Measurements from ENCODE around the gene CLPTM1L. TPM values are rescaled to one million over a fixed set of nuclear protein-coding genes. Genes with fewer than 3 reads are reported as not detected.

CLPTM1L gene
- total RNA-seq, 1 donor from 2014 or later: 131 TPM

DNA sequence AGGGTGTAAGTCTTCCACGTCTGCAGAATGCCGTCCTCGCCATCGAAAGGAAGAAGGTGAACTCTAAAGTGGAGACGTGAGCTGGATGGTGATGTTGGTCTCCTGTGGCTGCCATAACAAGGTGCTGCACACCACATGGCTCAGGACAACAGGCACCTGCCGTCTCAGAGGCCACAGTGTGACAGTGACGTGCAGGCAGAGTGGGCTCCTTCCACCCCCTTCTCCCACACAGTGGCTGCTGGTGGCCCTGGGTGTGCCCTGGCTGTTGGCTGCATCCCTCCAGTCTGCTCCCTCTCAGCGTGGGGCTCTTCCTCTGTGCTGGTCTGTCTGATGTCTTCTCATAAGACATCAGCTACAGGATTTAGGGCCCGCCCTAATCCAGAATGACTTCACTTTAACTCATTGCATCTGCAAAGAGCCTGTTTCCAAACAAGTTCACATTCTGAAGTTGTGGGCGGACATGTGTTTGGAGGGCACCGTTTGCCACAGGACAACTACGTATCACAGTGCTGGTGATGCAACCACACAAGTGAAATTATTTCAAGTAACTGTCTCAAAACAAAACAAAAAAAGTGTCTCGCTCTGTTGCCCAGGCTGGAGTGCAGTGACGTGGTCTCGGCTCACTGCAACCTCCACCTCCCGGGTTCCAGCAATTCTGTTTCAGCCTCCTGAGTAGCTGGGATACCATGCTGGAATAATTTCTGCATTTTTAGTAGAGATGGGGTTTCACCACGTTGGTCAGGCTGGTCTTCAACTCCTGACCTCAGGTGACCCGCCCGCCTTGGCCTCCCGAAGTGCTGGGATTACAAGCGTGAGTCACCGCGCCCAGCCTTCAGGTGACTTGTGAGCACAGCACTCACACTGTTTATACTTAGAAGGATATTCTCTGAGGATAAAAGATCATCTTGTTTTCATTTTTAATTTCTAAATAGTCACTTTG, 31.2 kb upstream of the CLPTM1L start:
- TF ChIP-seq EZH2 (IDR thresholded peaks at IDR 0.05; ENCODE audit: insufficient read depth, low read length) (no peak), CTCF (IDR thresholded peaks at IDR 0.05; ENCODE audit: insufficient read depth, low read depth, low read length) (no peak)
- Histone ChIP-seq H3K27ac (ENCODE audit: low read depth, low read length) (no peak overlapping the region), H3K4me3 (ENCODE audit: insufficient read depth, low read depth, low read length) (no peak overlapping the region), H3K4me1 (ENCODE audit: insufficient read depth, low read length) (no peaks in the 10 kb centered on the region), H3K36me3 (ENCODE audit: insufficient read depth, low read length) (no peaks in the 10 kb centered on the region), H3K27me3 (ENCODE audit: insufficient read depth, low read length) (peaks cover 15% of the 10 kb centered on the region), H4K20me1 (ENCODE audit: insufficient read depth, low read length) (no peaks in the 10 kb centered on the region), H3K4me2 (ENCODE audit: low read length) (no peak overlapping the region), H3K9me3 (ENCODE audit: insufficient read depth, low read depth, low read length) (no peaks in the 10 kb centered on the region), H2AFZ (ENCODE audit: low read depth, low read length) (no peak overlapping the region), H3K79me2 (ENCODE audit: insufficient read depth, low read length) (no peaks in the 10 kb centered on the region), H3K9ac (ENCODE audit: low read length) (no peak overlapping the region)
- Mint-ChIP-seq H3K36me3 (ENCODE audit: low read depth, unreplicated experiment) (no peaks in the 10 kb centered on the region), H3K27ac (ENCODE audit: unreplicated experiment) (no peak overlapping the region), H3K4me1 (ENCODE audit: low read depth, unreplicated experiment) (no peaks in the 10 kb centered on the region), H3K9me3 (ENCODE audit: unreplicated experiment) (peaks cover 10% of the 10 kb centered on the region), H3K4me3 (ENCODE audit: unreplicated experiment) (no peak overlapping the region), H3K27me3 (ENCODE audit: low read depth, unreplicated experiment) (peaks cover 58% of the 10 kb centered on the region)
- FAIRE-seq (no peak), DNase-seq (ENCODE audit: low read depth) (no peak)

DNA sequence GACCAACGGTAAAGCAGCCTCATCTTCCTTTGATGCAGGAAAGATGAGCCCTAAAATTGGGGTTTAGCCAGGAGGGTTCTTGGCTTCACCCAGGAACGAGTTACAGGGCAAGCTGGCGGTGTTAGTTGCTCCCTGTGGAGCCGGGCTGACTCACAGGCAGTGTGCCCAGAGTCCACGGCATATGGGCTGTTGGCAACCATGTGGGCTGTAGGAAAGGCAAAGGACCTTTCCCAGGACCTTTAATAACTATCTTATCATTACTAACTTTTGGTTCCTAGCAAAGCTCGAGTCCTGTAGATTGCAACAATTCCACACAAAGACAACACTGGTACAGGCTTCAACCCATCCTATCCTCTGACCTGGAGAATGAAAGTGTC, 29.8 kb upstream of the CLPTM1L start:
- no peak for DNase-seq (ENCODE audit: low read depth)
- Mint-ChIP-seq H3K4me1 (ENCODE audit: low read depth, unreplicated experiment) (no peaks in the 10 kb centered on the region), H3K27me3 (ENCODE audit: low read depth, unreplicated experiment) (peaks cover 55% of the 10 kb centered on the region), H3K9me3 (ENCODE audit: unreplicated experiment) (peaks cover 6% of the 10 kb centered on the region), H3K27ac (ENCODE audit: unreplicated experiment) (no peak overlapping the region), H3K4me3 (ENCODE audit: unreplicated experiment) (no peak overlapping the region), H3K36me3 (ENCODE audit: low read depth, unreplicated experiment) (no peaks in the 10 kb centered on the region)
- no peaks in the 10 kb centered on the region for H4K20me1 ChIP-seq (ENCODE audit: insufficient read depth, low read length)
- peaks cover 14% of the 10 kb centered on the region for H3K27me3 ChIP-seq (ENCODE audit: insufficient read depth, low read length)
- no peak overlapping the region for H3K9ac ChIP-seq (ENCODE audit: low read length)
- no peaks in the 10 kb centered on the region for H3K79me2 ChIP-seq (ENCODE audit: insufficient read depth, low read length)
- H3K9me3 ChIP-seq (ENCODE audit: insufficient read depth, low read depth, low read length): no peaks in the 10 kb centered on the region
- H3K4me1 ChIP-seq (ENCODE audit: insufficient read depth, low read length): no peaks in the 10 kb centered on the region
- no peak for FAIRE-seq
- no peak for TF ChIP-seq EZH2 (IDR thresholded peaks at IDR 0.05; ENCODE audit: insufficient read depth, low read length)
- TF ChIP-seq CTCF (IDR thresholded peaks at IDR 0.05; ENCODE audit: insufficient read depth, low read depth, low read length): no peak
- no peak overlapping the region for H3K4me2 ChIP-seq (ENCODE audit: low read length)
- H2AFZ ChIP-seq (ENCODE audit: low read depth, low read length): no peak overlapping the region
- H3K4me3 ChIP-seq (ENCODE audit: insufficient read depth, low read depth, low read length): no peak overlapping the region
- no peaks in the 10 kb centered on the region for H3K36me3 ChIP-seq (ENCODE audit: insufficient read depth, low read length)
- H3K27ac ChIP-seq (ENCODE audit: low read depth, low read length): no peak overlapping the region

Measured in astrocyte (in vitro differentiated cells and primary cell).